Measurements from ENCODE around the gene PCK1. TPM values are rescaled to one million over a fixed set of nuclear protein-coding genes. Genes with fewer than 3 reads are reported as not detected.

PCK1 gene
- total RNA-seq, 1 experiment from 2014 or later: not detected

GRCh38 chr20:57544838-57545564 lies 15.9 kb upstream of the PCK1 start:
- Histone ChIP-seq H3K36me3 (no peaks in the 10 kb centered on the region), H3K27ac (no peak overlapping the region), H3K27me3 (replicated peaks) (peaks cover 26% of the 10 kb centered on the region), H3K4me1 (replicated peaks) (no peaks in the 10 kb centered on the region), H3K9me3 (replicated peaks) (no peaks in the 10 kb centered on the region), H3K4me3 (no peak overlapping the region)
- no peak for DNase-seq (ENCODE audit: low read depth in 1 of 2, low spot score in 2 of 2)

- H3K27ac ChIP-seq: no peak overlapping the region
- no peaks in the 10 kb centered on the region for H3K4me1 ChIP-seq (replicated peaks)
- H3K36me3 ChIP-seq: no peaks in the 10 kb centered on the region
- peaks cover 29% of the 10 kb centered on the region for H3K27me3 ChIP-seq (replicated peaks)
- DNase-seq (ENCODE audit: low read depth in 1 of 2, low spot score in 2 of 2): no peak
- H3K4me3 ChIP-seq: no peak overlapping the region
- no peaks in the 10 kb centered on the region for H3K9me3 ChIP-seq (replicated peaks)
Measured at GRCh38 chr20:57545927-57546662, 14.8 kb upstream of the PCK1 start.

DNA sequence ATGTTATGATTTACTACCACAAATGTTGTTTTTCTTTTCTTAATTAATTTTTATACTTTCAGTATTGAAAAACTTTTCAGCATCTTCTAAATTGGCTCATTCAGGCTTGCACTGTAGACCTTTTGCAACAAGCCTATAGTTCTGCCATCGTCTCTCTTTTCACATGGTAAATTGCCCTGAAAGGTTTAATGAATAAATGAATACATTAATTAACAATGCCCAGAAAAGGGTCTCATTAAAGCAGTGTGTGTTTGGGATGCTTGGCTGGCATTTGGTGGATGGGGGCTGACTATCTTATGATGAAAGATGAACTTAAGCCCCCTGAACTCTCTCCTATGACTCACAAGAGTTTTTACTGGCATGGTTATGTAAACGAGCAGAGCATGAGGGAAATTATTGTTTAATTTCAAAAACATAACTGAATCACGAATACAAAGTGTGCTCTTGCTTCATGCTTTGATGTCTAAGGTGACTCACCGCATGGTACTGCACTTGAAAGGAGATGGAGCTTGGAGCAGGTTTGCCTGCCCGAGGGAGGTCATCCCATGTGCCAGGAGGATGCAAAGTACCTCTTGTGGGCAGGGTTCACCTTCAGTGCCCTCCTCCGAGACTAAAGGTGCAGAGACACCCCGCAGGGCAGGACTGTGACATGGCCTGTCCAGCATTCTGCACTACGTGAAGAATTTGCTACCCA lies 13.8 kb upstream of the PCK1 start:
- Histone ChIP-seq H3K4me3 (no peak overlapping the region), H3K9me3 (replicated peaks) (no peaks in the 10 kb centered on the region), H3K4me1 (replicated peaks) (no peaks in the 10 kb centered on the region), H3K27ac (no peak overlapping the region), H3K27me3 (replicated peaks) (peaks cover 34% of the 10 kb centered on the region), H3K36me3 (no peaks in the 10 kb centered on the region)
- no peak for DNase-seq (ENCODE audit: low read depth in 1 of 2, low spot score in 2 of 2)

DNA sequence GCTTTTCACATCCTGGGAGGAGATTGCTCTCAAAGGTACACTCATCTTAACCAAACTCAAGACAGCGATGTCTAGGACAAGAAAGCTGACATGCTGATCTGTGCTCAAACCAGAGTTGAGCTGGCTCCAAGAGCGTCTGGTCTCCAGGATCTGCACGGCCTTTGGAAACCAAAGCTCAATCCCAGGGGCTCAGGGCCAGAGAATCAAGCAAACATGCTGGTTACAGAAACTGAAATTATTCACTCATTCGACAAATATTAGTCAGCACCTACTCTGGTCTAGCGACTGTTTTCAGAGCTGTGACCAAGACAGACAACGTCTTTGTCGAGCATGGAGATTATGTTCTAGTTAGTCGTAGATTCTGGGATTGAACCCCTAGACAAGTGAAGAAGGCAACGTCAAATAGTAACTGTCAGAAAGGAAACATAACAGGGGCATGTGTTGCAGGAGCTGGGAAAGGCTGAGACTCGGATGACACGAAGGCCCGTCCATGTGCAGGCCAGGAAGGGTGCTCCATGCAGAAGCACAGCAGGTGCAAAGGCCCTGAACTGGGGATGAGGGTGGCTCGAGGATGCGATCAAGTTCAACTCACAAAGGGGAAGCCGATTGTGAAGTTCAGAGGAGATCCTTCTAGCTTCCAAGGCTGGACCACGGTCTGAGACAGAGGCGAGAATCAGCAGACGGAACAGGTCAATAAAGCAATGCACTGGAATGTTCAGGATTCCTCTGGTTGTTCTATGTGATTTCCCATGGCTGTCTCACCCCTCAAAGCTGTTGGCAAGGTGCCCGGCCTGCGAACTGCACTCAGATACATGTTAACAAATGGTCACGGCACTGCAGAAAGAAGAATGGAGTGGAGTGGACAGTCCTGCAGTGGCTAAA lies 12.5 kb upstream of the PCK1 start:
- Histone ChIP-seq H3K36me3 (no peaks in the 10 kb centered on the region), H3K9me3 (replicated peaks) (no peaks in the 10 kb centered on the region), H3K4me3 (no peak overlapping the region), H3K4me1 (replicated peaks) (no peaks in the 10 kb centered on the region), H3K27me3 (replicated peaks) (peaks cover 30% of the 10 kb centered on the region), H3K27ac (no peak overlapping the region)
- DNase-seq (ENCODE audit: low read depth in 1 of 2, low spot score in 2 of 2): no peak

GRCh38 chr20:57552471-57552870 lies 8.4 kb upstream of the PCK1 start:
- Histone ChIP-seq H3K9me3 (replicated peaks) (no peaks in the 10 kb centered on the region), H3K4me3 (no peak overlapping the region), H3K27ac (no peak overlapping the region), H3K4me1 (replicated peaks) (no peaks in the 10 kb centered on the region), H3K36me3 (no peaks in the 10 kb centered on the region), H3K27me3 (replicated peaks) (peaks cover 36% of the 10 kb centered on the region)
- DNase-seq (ENCODE audit: low read depth in 1 of 2, low spot score in 2 of 2): no peak

DNA sequence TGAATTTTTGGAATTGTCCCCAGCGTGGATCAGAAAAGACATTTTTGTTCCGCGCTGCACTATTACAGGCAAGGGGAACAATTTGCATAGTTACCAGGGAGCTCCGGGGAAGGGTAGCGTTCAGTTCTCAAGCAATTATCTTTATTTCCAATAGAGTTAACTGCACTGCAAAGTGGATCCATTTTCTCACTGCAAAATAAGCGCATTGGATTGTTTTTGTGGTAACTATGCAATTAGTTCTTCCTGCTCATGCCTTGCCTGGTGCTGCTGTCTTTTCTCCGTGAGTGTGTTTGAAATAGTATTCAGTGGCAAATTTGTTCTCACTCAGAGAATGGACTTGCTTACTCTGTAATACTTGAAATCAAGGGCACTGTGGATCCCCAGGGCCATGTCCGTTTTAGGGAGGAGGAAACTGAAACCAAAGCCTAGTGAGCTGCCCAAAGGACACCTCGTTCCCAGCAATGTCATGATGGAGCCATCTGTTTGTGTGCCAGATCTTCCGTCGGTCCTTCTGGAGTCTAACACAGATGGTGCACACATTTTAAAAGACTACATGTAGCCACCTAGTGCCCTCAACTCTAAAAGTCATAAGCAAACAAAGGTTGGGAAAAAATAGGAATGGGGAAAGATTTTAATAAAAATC lies 7.4 kb upstream of the PCK1 start:
- DNase-seq (ENCODE audit: low read depth in 1 of 2, low spot score in 2 of 2): no peak
- Histone ChIP-seq H3K27ac (no peak overlapping the region), H3K4me3 (no peak overlapping the region), H3K9me3 (replicated peaks) (no peaks in the 10 kb centered on the region), H3K4me1 (replicated peaks) (no peaks in the 10 kb centered on the region), H3K27me3 (replicated peaks) (peaks cover 46% of the 10 kb centered on the region), H3K36me3 (no peaks in the 10 kb centered on the region)

DNA sequence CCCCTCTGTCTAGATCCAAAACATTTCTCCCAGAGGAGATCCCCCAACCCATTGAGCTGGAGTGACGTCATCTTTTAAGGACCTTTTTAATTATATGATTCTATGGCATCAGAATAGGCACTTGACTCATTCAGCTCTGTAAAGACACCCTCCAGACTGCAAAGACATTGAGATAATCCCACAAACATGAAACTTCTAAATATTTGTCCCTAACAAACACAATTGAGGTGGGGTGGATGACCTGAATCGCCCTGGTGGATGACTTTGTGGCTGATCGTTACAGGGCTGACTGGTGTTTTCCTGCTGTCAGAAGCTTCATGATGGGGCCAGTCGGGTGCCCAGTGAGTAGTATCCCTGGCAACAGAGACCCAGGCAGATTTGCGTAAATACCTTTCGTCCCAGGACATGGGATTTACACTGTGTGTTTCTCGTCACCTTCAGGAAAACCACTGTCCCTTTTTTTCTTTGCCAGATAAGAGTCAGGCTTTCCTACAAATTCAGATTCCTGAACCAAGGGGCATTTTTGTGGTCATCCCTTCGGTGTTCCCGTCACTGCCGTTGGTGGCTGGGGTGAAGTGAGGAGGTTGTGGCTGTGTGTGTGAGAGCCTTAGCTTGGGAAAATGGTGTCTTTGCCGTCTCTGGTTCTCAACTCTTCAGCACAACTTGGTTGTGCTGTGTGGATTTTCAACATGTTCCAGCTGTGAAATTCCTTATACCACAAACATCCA lies 5.3 kb upstream of the PCK1 start:
- Histone ChIP-seq H3K4me1 (replicated peaks) (no peaks in the 10 kb centered on the region), H3K9me3 (replicated peaks) (no peaks in the 10 kb centered on the region), H3K27me3 (replicated peaks) (peaks cover 63% of the 10 kb centered on the region), H3K4me3 (no peak overlapping the region), H3K27ac (no peak overlapping the region), H3K36me3 (no peaks in the 10 kb centered on the region)
- no peak for DNase-seq (ENCODE audit: low read depth in 1 of 2, low spot score in 2 of 2)

GRCh38 chr20:57556980-57557274 lies 4.0 kb upstream of the PCK1 start:
- Histone ChIP-seq H3K4me3 (no peak overlapping the region), H3K36me3 (no peaks in the 10 kb centered on the region), H3K9me3 (replicated peaks) (no peaks in the 10 kb centered on the region), H3K4me1 (replicated peaks) (no peaks in the 10 kb centered on the region), H3K27me3 (replicated peaks) (peaks cover 54% of the 10 kb centered on the region), H3K27ac (no peak overlapping the region)
- DNase-seq (ENCODE audit: low read depth in 1 of 2, low spot score in 2 of 2): no peak

GRCh38 chr20:57557926-57558613 lies 2.8 kb upstream of the PCK1 start:
- no peaks in the 10 kb centered on the region for H3K36me3 ChIP-seq
- H3K27ac ChIP-seq: no peak overlapping the region
- H3K9me3 ChIP-seq (replicated peaks): no peaks in the 10 kb centered on the region
- no peaks in the 10 kb centered on the region for H3K4me1 ChIP-seq (replicated peaks)
- no peak for DNase-seq (ENCODE audit: low read depth in 1 of 2, low spot score in 2 of 2)
- H3K27me3 ChIP-seq (replicated peaks): peaks cover 54% of the 10 kb centered on the region
- no peak overlapping the region for H3K4me3 ChIP-seq

- no peak for DNase-seq (ENCODE audit: low read depth in 1 of 2, low spot score in 2 of 2)
Measured at GRCh38 chr20:57558614-57559288, 2.2 kb upstream of the PCK1 start.

DNA sequence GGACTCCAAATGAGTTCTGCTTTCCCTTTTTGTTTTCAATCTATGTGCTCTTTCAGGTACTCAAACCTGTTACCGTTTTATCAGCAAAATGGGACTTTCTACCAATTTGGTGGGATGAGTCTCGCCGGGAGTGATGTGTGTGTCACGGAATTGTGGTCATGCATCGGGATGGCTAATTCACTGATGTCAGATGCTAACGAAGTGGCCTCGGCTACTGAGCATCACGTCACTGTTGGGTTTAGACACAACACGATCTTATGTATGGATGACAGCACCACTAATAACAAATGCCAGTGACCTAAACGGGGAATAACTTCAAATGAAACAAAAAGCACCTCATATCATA lies 1.6 kb upstream of the PCK1 start:
- H3K4me1 ChIP-seq (replicated peaks): no peaks in the 10 kb centered on the region
- H3K36me3 ChIP-seq: no peaks in the 10 kb centered on the region
- DNase-seq (ENCODE audit: low read depth in 1 of 2, low spot score in 2 of 2): no peak
- no peaks in the 10 kb centered on the region for H3K9me3 ChIP-seq (replicated peaks)
- H3K27me3 ChIP-seq (replicated peaks): peaks cover 59% of the 10 kb centered on the region
- H3K27ac ChIP-seq: no peak overlapping the region
- H3K4me3 ChIP-seq: no peak overlapping the region

More at GRCh38 chr20:57558614-57559288, 2.2 kb upstream of the PCK1 start:
- H3K27me3 ChIP-seq (replicated peaks): peaks cover 56% of the 10 kb centered on the region
- H3K36me3 ChIP-seq: no peaks in the 10 kb centered on the region
- no peaks in the 10 kb centered on the region for H3K4me1 ChIP-seq (replicated peaks)
- H3K9me3 ChIP-seq (replicated peaks): no peaks in the 10 kb centered on the region
- H3K27ac ChIP-seq: no peak overlapping the region
- no peak overlapping the region for H3K4me3 ChIP-seq
